Measurements from ENCODE around the gene OVCH1. TPM values are rescaled to one million over a fixed set of nuclear protein-coding genes. Genes with fewer than 3 reads are reported as not detected.
A peak's percentile ranks its signal among the peaks of the same experiment; 100 is the strongest.

The OVCH1 gene
- total RNA-seq, 2 experiments from 2014 or later, result not detected

DNA sequence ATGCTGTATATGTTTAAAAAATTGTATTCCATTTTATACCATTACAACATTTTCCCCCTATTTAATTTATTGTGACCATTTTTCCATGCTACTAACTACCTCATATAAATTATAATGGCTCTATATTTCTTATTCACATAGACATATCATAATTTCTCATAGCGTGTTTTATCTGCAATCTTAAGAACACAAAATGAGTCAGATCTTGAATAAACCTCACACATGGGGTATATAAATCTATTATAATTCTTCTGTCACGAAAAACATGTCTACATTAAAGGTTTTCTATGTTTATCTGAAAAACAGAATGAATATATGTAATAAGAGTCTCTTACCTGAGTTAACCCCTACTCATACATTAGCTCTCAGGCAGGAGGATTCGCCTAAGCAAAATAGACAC is 66.0 kb downstream of the OVCH1 start:
- Histone ChIP-seq H3K4me2 (ENCODE audit: low read length) (no peak overlapping the region), H3K9me2 (ENCODE audit: insufficient read depth, low read length) (no peaks in the 10 kb centered on the region), H3K79me2 (ENCODE audit: insufficient read depth, low read depth, low read length) (no peaks in the 10 kb centered on the region), H2AFZ (ENCODE audit: low read length) (no peak overlapping the region), H3K4me3 (ENCODE audit: low read depth, low read length, poor library complexity, severe bottlenecking) (no peak overlapping the region), H3K27ac (ENCODE audit: low read depth, low read length, poor library complexity, severe bottlenecking) (no peak overlapping the region), H3K4me1 (ENCODE audit: insufficient read depth, low read length, poor library complexity, severe bottlenecking) (peaks cover 31% of the 10 kb centered on the region), H3K36me3 (ENCODE audit: insufficient read depth, low read length) (no peaks in the 10 kb centered on the region), H4K20me1 (ENCODE audit: insufficient read depth, low read length) (no peaks in the 10 kb centered on the region), H3K9me3 (ENCODE audit: low read length) (no peaks in the 10 kb centered on the region)
- intact Hi-C loops (cut with micrococcal nuclease; ENCODE audit: unreplicated experiment), result no loop called here
- CTCF ChIA-PET (ENCODE audit: unreplicated experiment), result no interaction called here
- DNase-seq (ENCODE audit: low spot score), result no peak
- POLR2A ChIA-PET, result interaction anchor here (1.4 kb wide), 1 partner anchor 36 kb away, joined by 5 read pairs; no protein-coding TSS in a partner anchor
- BruUV-seq (replicated peaks), result no TSS peak
- no peak for TF ChIP-seq EZH2phosphoT487 (IDR thresholded peaks at IDR 0.05; ENCODE audit: borderline replicate concordance, low read depth, low read length)
- TF ChIP-seq, protein P1, sequence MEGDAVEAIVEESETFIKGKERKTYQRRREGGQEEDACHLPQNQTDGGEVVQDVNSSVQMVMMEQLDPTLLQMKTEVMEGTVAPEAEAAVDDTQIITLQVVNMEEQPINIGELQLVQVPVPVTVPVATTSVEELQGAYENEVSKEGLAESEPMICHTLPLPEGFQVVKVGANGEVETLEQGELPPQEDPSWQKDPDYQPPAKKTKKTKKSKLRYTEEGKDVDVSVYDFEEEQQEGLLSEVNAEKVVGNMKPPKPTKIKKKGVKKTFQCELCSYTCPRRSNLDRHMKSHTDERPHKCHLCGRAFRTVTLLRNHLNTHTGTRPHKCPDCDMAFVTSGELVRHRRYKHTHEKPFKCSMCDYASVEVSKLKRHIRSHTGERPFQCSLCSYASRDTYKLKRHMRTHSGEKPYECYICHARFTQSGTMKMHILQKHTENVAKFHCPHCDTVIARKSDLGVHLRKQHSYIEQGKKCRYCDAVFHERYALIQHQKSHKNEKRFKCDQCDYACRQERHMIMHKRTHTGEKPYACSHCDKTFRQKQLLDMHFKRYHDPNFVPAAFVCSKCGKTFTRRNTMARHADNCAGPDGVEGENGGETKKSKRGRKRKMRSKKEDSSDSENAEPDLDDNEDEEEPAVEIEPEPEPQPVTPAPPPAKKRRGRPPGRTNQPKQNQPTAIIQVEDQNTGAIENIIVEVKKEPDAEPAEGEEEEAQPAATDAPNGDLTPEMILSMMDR (conservative IDR thresholded peaks at IDR 0.05; ENCODE audit: low read length), result no peak

- Histone ChIP-seq H3K4me2 (ENCODE audit: low read length) (no peak overlapping the region), H3K4me3 (ENCODE audit: low read depth, low read length, poor library complexity, severe bottlenecking) (no peak overlapping the region), H3K9me2 (ENCODE audit: insufficient read depth, low read length) (no peaks in the 10 kb centered on the region), H3K9me3 (ENCODE audit: low read length) (no peaks in the 10 kb centered on the region), H3K79me2 (ENCODE audit: insufficient read depth, low read depth, low read length) (no peaks in the 10 kb centered on the region), H2AFZ (ENCODE audit: low read length) (no peak overlapping the region), H3K36me3 (ENCODE audit: insufficient read depth, low read length) (no peaks in the 10 kb centered on the region), H3K27ac (ENCODE audit: low read depth, low read length, poor library complexity, severe bottlenecking) (no peak overlapping the region), H3K4me1 (ENCODE audit: insufficient read depth, low read length, poor library complexity, severe bottlenecking) (peaks cover 31% of the 10 kb centered on the region), H4K20me1 (ENCODE audit: insufficient read depth, low read length) (no peaks in the 10 kb centered on the region)
- POLR2A ChIA-PET, result interaction anchor here (0.6 kb wide), 1 partner anchor 897 kb away, joined by 4 read pairs; no protein-coding TSS in a partner anchor
- intact Hi-C loops (cut with micrococcal nuclease; ENCODE audit: unreplicated experiment), result no loop called here
- no peak for DNase-seq (ENCODE audit: low spot score)
- CTCF ChIA-PET (ENCODE audit: unreplicated experiment), result interaction anchor here (0.6 kb wide), 1 partner anchor 178 kb away, joined by 3 read pairs; no protein-coding TSS in a partner anchor
- BruUV-seq (replicated peaks), result no TSS peak
- TF ChIP-seq, protein P1 (conservative IDR thresholded peaks at IDR 0.05; ENCODE audit: low read length), result no peak
- TF ChIP-seq EZH2phosphoT487 (IDR thresholded peaks at IDR 0.05; ENCODE audit: borderline replicate concordance, low read depth, low read length), result no peak
These were observed 66.8 kb downstream of the OVCH1 start for GRCh38 chr12:29430716-29431044.

DNA sequence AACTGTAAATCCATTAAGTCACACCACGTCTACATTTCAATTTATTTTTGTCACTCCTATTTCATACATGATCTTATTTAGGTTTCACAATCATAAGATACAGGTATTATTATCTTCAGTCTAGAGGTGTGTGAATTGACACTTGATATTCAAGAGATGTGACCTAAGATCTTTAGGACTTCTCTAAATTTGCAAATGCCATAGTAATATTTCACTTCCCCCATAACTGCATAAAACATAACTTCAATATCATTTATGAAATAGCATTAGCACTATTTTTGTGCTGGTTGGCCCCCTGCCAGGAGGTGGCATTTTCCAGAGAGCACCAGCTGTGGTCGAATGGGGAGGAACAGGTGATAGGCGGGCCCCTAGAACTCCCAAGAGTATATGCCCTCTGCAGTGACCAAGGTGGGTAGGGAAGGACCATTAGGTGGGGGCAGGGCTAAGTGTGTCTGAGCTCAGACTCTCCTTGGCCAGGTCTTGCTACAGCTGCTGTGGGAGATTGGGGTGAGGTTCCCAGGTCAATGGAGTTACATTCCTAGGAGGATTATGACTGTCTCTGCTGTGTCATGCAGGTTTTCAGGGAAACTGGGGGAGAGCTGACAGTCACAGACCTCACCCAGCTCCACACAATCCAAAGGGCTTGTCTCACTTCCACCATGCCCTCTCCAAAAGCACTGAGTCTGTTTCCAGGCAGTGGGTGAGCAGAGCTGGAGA is 67.3 kb downstream of the OVCH1 start:
- TF ChIP-seq, protein P1 (conservative IDR thresholded peaks at IDR 0.05; ENCODE audit: low read length), result no peak
- no peak for TF ChIP-seq EZH2phosphoT487 (IDR thresholded peaks at IDR 0.05; ENCODE audit: borderline replicate concordance, low read depth, low read length)
- H3K36me3 ChIP-seq (ENCODE audit: insufficient read depth, low read length), result no peaks in the 10 kb centered on the region
- H4K20me1 ChIP-seq (ENCODE audit: insufficient read depth, low read length), result no peaks in the 10 kb centered on the region
- no TSS peak for BruUV-seq (replicated peaks)
- peak overlapping the region; percentile 41 for H3K4me2 ChIP-seq (ENCODE audit: low read length)
- H2AFZ ChIP-seq (ENCODE audit: low read length), result no peak overlapping the region
- no peak overlapping the region for H3K27ac ChIP-seq (ENCODE audit: low read depth, low read length, poor library complexity, severe bottlenecking)
- H3K4me1 ChIP-seq (ENCODE audit: insufficient read depth, low read length, poor library complexity, severe bottlenecking), result peaks cover 31% of the 10 kb centered on the region
- no peak overlapping the region for H3K4me3 ChIP-seq (ENCODE audit: low read depth, low read length, poor library complexity, severe bottlenecking)
- H3K79me2 ChIP-seq (ENCODE audit: insufficient read depth, low read depth, low read length), result no peaks in the 10 kb centered on the region
- ChIA-PET CTCF (ENCODE audit: unreplicated experiment) (interaction anchor here (0.6 kb wide), 1 partner anchor 178 kb away, joined by 3 read pairs; no protein-coding TSS in a partner anchor), POLR2A (interaction anchor here (0.6 kb wide), 1 partner anchor 896 kb away, joined by 4 read pairs; no protein-coding TSS in a partner anchor)
- intact Hi-C loops (cut with micrococcal nuclease; ENCODE audit: unreplicated experiment), result loop anchor here (5.0 kb wide), 1 partner anchor 48 kb away; the partner anchor contains the start of gene ERGIC2
- H3K9me3 ChIP-seq (ENCODE audit: low read length), result no peaks in the 10 kb centered on the region
- no peaks in the 10 kb centered on the region for H3K9me2 ChIP-seq (ENCODE audit: insufficient read depth, low read length)
- peak; percentile 19 for DNase-seq (ENCODE audit: low spot score)
